ENCODE measurements around the gene DGKH.
"Not testable (repeated sequence)": the region's sequence is repeated elsewhere in the genome, so short reads cannot be mapped to it uniquely, and the experiment has no call there.

The DGKH gene

GRCh38 chr13:42084722-42085121 lies 36.3 kb downstream of the DGKH start:
- H3K27ac ChIP-seq (ENCODE audit: low read length), result no peak overlapping the region
- no peak for TF ChIP-seq CTCF (IDR thresholded peaks at IDR 0.05; ENCODE audit: low read depth, low read length)
- no peak overlapping the region for H3K9ac ChIP-seq (ENCODE audit: low read length)
- peaks cover 4% of the 10 kb centered on the region for H3K36me3 ChIP-seq (replicated peaks; ENCODE audit: low read depth, low read length)
- H3K4me1 ChIP-seq (ENCODE audit: low read length), result peaks cover 11% of the 10 kb centered on the region
- H3K79me2 ChIP-seq (ENCODE audit: low read length), result no peaks in the 10 kb centered on the region
- no peak overlapping the region for H2AFZ ChIP-seq (ENCODE audit: low read depth, low read length)
- no peak overlapping the region for H3K4me3 ChIP-seq (ENCODE audit: low read length)
- no peaks in the 10 kb centered on the region for H3K27me3 ChIP-seq (ENCODE audit: low read depth, low read length)
- no peaks in the 10 kb centered on the region for H4K20me1 ChIP-seq (ENCODE audit: insufficient read depth, low read length)
- no peak overlapping the region for H3K4me2 ChIP-seq (ENCODE audit: low read length)
- no peaks in the 10 kb centered on the region for H3K9me3 ChIP-seq (ENCODE audit: insufficient read depth, low read length)

- Histone ChIP-seq H3K4me3 (ENCODE audit: low read length) (no peak overlapping the region), H3K4me1 (ENCODE audit: low read length) (peaks cover 11% of the 10 kb centered on the region), H3K4me2 (ENCODE audit: low read length) (no peak overlapping the region), H4K20me1 (ENCODE audit: insufficient read depth, low read length) (no peaks in the 10 kb centered on the region), H3K9me3 (ENCODE audit: insufficient read depth, low read length) (no peaks in the 10 kb centered on the region), H2AFZ (ENCODE audit: low read depth, low read length) (no peak overlapping the region), H3K27me3 (ENCODE audit: low read depth, low read length) (no peaks in the 10 kb centered on the region), H3K36me3 (replicated peaks; ENCODE audit: low read depth, low read length) (peaks cover 4% of the 10 kb centered on the region), H3K9ac (ENCODE audit: low read length) (no peak overlapping the region), H3K27ac (ENCODE audit: low read length) (no peak overlapping the region), H3K79me2 (ENCODE audit: low read length) (no peaks in the 10 kb centered on the region)
- TF ChIP-seq CTCF (IDR thresholded peaks at IDR 0.05; ENCODE audit: low read depth, low read length) (no peak), EZH2phosphoT487 (IDR thresholded peaks at IDR 0.05; ENCODE audit: low read depth) (no peak)
These were observed 38.1 kb downstream of the DGKH start for GRCh38 chr13:42086582-42086981.

GRCh38 chr13:42094516-42095040 lies 46.1 kb downstream of the DGKH start:
- no peaks in the 10 kb centered on the region for H3K79me2 ChIP-seq (ENCODE audit: low read length)
- H3K9ac ChIP-seq (ENCODE audit: low read length), result no peak overlapping the region
- no peak overlapping the region for H3K27ac ChIP-seq (ENCODE audit: low read length)
- no peaks in the 10 kb centered on the region for H3K36me3 ChIP-seq (replicated peaks; ENCODE audit: low read depth, low read length)
- H3K4me2 ChIP-seq (ENCODE audit: low read length), result no peak overlapping the region
- H3K9me3 ChIP-seq (ENCODE audit: insufficient read depth, low read length), result no peaks in the 10 kb centered on the region
- no peaks in the 10 kb centered on the region for H3K4me1 ChIP-seq (ENCODE audit: low read length)
- no peak overlapping the region for H3K4me3 ChIP-seq (ENCODE audit: low read length)
- TF ChIP-seq EZH2phosphoT487 (IDR thresholded peaks at IDR 0.05; ENCODE audit: low read depth), result no peak
- no peak for TF ChIP-seq CTCF (IDR thresholded peaks at IDR 0.05; ENCODE audit: low read depth, low read length)
- H2AFZ ChIP-seq (ENCODE audit: low read depth, low read length), result no peak overlapping the region
- H3K27me3 ChIP-seq (ENCODE audit: low read depth, low read length), result no peaks in the 10 kb centered on the region
- H4K20me1 ChIP-seq (ENCODE audit: insufficient read depth, low read length), result no peaks in the 10 kb centered on the region

- H3K79me2 ChIP-seq (ENCODE audit: low read length); H3K9ac ChIP-seq (ENCODE audit: low read length); H3K4me1 ChIP-seq (ENCODE audit: low read length); H3K9me3 ChIP-seq (ENCODE audit: insufficient read depth, low read length); H4K20me1 ChIP-seq (ENCODE audit: insufficient read depth, low read length); H3K4me3 ChIP-seq (ENCODE audit: low read length); H3K36me3 ChIP-seq (replicated peaks; ENCODE audit: low read depth, low read length); H3K27ac ChIP-seq (ENCODE audit: low read length); H3K4me2 ChIP-seq (ENCODE audit: low read length); H3K27me3 ChIP-seq (ENCODE audit: low read depth, low read length); H2AFZ ChIP-seq (ENCODE audit: low read depth, low read length): not testable (repeated sequence)
These were observed 47.8 kb downstream of the DGKH start for GRCh38 chr13:42096222-42096621.
